Neural cell (in vitro differentiated cells): Measurements from ENCODE around the gene MAP1LC3B. TPM values are rescaled to one million over a fixed set of nuclear protein-coding genes. Genes with fewer than 3 reads are reported as not detected.
A peak's percentile ranks its signal among the peaks of the same experiment; 100 is the strongest.

Experiments
- H2AFZ ChIP-seq: fragments of 200-600, 300-800 bp; sonication (generic), shearing (Covaris generic); 2 replicates; pipeline ENCODE4 v1.6.0; 2014; ENCODE audit warnings: low read depth, mild to moderate bottlenecking, antibody characterized with exemption, low read length, moderate library complexity
- H3F3A ChIP-seq: fragments of 200-600 bp; shearing (Covaris generic); 2 replicates; pipeline ENCODE4 v1.6.1; 2016; ENCODE audit warnings: mild to moderate bottlenecking, moderate library complexity, mixed read lengths, antibody characterized with exemption, low read length; ENCODE audit not compliant: insufficient read depth, poor library complexity, severe bottlenecking
- H3K27ac ChIP-seq: fragments of 200-600, 300-800 bp; sonication (generic), shearing (Covaris generic); 2 replicates; pipeline ENCODE4 v1.5.1; 2014; ENCODE audit warnings: mild to moderate bottlenecking, low read length, moderate library complexity
- H3K27me3 ChIP-seq: fragments of 300-800, 200-600 bp; sonication (generic), shearing (Covaris generic); 2 replicates; pipeline ENCODE4 v1.6.0; 2014; ENCODE audit warnings: mild to moderate bottlenecking, low read depth, low read length, moderate library complexity; ENCODE audit not compliant: insufficient read depth
- H3K36me3 ChIP-seq: fragments of 300-800, 200-600 bp; sonication (generic), shearing (Covaris generic); 2 replicates; pipeline ENCODE4 v1.5.1; 2014; ENCODE audit warnings: mild to moderate bottlenecking, antibody characterized with exemption, low read length, moderate library complexity; ENCODE audit not compliant: insufficient read depth
- H3K4me2 ChIP-seq: fragments of 300-800, 200-600 bp; sonication (generic), shearing (Covaris generic); 2 replicates; pipeline ENCODE4 v1.6.0; 2014; ENCODE audit warnings: mild to moderate bottlenecking, low read length
- H3K4me3 ChIP-seq: fragments of 300-800, 200-600 bp; sonication (generic), shearing (Covaris generic); 2 replicates; pipeline ENCODE4 v1.5.1; 2014; ENCODE audit warnings: mild to moderate bottlenecking, low read length, moderate library complexity
- H3K79me2 ChIP-seq: fragments of 200-600 bp; shearing (Covaris generic); replicated peaks from 2 replicates; pipeline ENCODE4 v1.6.0; 2014; ENCODE audit warnings: mild to moderate bottlenecking, low read length, moderate library complexity; ENCODE audit not compliant: insufficient read depth
- H3K9ac ChIP-seq: fragments of 300-800, 200-600 bp; sonication (generic), shearing (Covaris generic); 2 replicates; pipeline ENCODE4 v1.6.1; 2016; ENCODE audit warnings: mild to moderate bottlenecking, low read length, mixed read lengths
- H3K9me2 ChIP-seq: fragments of 200-600 bp; shearing (Covaris generic); 2 replicates; pipeline ENCODE4 v1.6.1; 2016; ENCODE audit warnings: mild to moderate bottlenecking, low read length, mixed read lengths; ENCODE audit not compliant: insufficient read depth
- H3K9me3 ChIP-seq: fragments of 200-600, 300-800 bp; sonication (generic), shearing (Covaris generic); 2 replicates; pipeline ENCODE4 v1.6.1; 2016; ENCODE audit warnings: mild to moderate bottlenecking, mixed run types, low read length, moderate library complexity, mixed read lengths
- H4K20me1 ChIP-seq: fragments of 200-600 bp; shearing (Covaris generic); 2 replicates; pipeline ENCODE4 v1.6.1; 2016; ENCODE audit warnings: mild to moderate bottlenecking, mixed run types; ENCODE audit not compliant: insufficient read depth
- EP300 ChIP-seq: fragments of 450-650 bp; conservative IDR thresholded peaks from 2 replicates; pipeline ENCODE4 v1.6.1; 2014; ENCODE audit warnings: antibody characterized with exemption, mild to moderate bottlenecking, moderate library complexity; ENCODE audit not compliant: poor library complexity, severe bottlenecking
- EZH2 ChIP-seq: fragments of 200-600, 300-800 bp; shearing (Covaris generic), sonication (generic); IDR thresholded peaks from 2 replicates; pipeline ENCODE4 v1.6.1; 2014; ENCODE audit warnings: antibody characterized with exemption, low read length, borderline replicate concordance, mild to moderate bottlenecking; ENCODE audit not compliant: insufficient read depth, poor library complexity, severe bottlenecking
- MXI1 ChIP-seq: fragments of 450-650 bp; conservative IDR thresholded peaks from 2 replicates; pipeline ENCODE4 v1.6.1; 2014; ENCODE audit warnings: antibody characterized with exemption, mild to moderate bottlenecking; ENCODE audit not compliant: poor library complexity, severe bottlenecking
- POLR2AphosphoS5 ChIP-seq: IDR thresholded peaks from 2 replicates; pipeline ENCODE4 v1.6.1; 2012
- RAD21 ChIP-seq: fragments of 450-650 bp; conservative IDR thresholded peaks from 2 replicates; pipeline ENCODE4 v1.6.1; 2014; ENCODE audit warnings: antibody characterized with exemption, mild to moderate bottlenecking, moderate library complexity
- REST ChIP-seq: IDR thresholded peaks from 2 replicates; pipeline ENCODE4 v1.6.1; 2012; ENCODE audit warnings: borderline replicate concordance
- SMC3 ChIP-seq: fragments of 450-650 bp; conservative IDR thresholded peaks from 2 replicates; pipeline ENCODE4 v1.6.1; 2014; ENCODE audit warnings: antibody characterized with exemption, mild to moderate bottlenecking, moderate library complexity; ENCODE audit not compliant: poor library complexity
- TAF1 ChIP-seq: IDR thresholded peaks from 2 replicates; pipeline ENCODE4 v1.6.1; 2012; ENCODE audit warnings: low read depth
- polyA plus RNA-seq: library from polyadenylated mRNA; depleted of rRNA; stranded (reverse); fragments of >200 nt; gene quantifications from 2 replicates; pipeline ENCODE4 v1.2.3, GENCODE V29; 2014
- TF ChIP-seq, protein P1 (sequence below): fragments of 450-650 bp; IDR thresholded peaks from 2 replicates; pipeline ENCODE4 v1.5.1; 2014; ENCODE audit warnings: antibody characterized with exemption, mild to moderate bottlenecking, moderate library complexity; ENCODE audit not compliant: poor library complexity, severe bottlenecking

Gene MAP1LC3B
- polyA plus RNA-seq, 1 donor from 2014 or later = 73.1 TPM

GRCh38 chr16:87392821-87393679 lies 914 bp downstream of the MAP1LC3B start:
- H3K9me2 ChIP-seq = no peaks in the 10 kb centered on the region
- H3F3A ChIP-seq = peaks cover 3% of the 10 kb centered on the region
- peak overlapping the region; percentile 65 for H3K27ac ChIP-seq
- H2AFZ ChIP-seq = peak overlapping the region; percentile 1
- peaks cover 39% of the 10 kb centered on the region for H3K79me2 ChIP-seq
- peak overlapping the region; percentile 79 for H3K9ac ChIP-seq
- TF ChIP-seq REST = no peak
- TF ChIP-seq RAD21 = peak; percentile 78
- TF ChIP-seq EP300 = no peak
- TF ChIP-seq EZH2 = no peak
- no peak for TF ChIP-seq POLR2AphosphoS5
- TF ChIP-seq, protein P1, sequence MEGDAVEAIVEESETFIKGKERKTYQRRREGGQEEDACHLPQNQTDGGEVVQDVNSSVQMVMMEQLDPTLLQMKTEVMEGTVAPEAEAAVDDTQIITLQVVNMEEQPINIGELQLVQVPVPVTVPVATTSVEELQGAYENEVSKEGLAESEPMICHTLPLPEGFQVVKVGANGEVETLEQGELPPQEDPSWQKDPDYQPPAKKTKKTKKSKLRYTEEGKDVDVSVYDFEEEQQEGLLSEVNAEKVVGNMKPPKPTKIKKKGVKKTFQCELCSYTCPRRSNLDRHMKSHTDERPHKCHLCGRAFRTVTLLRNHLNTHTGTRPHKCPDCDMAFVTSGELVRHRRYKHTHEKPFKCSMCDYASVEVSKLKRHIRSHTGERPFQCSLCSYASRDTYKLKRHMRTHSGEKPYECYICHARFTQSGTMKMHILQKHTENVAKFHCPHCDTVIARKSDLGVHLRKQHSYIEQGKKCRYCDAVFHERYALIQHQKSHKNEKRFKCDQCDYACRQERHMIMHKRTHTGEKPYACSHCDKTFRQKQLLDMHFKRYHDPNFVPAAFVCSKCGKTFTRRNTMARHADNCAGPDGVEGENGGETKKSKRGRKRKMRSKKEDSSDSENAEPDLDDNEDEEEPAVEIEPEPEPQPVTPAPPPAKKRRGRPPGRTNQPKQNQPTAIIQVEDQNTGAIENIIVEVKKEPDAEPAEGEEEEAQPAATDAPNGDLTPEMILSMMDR = peak; percentile 72
- no peak for TF ChIP-seq TAF1
- TF ChIP-seq MXI1 = peak; percentile 72
- TF ChIP-seq SMC3 = peak; percentile 68
- H3K9me3 ChIP-seq = no peaks in the 10 kb centered on the region
- H3K27me3 ChIP-seq = no peaks in the 10 kb centered on the region
- H3K4me2 ChIP-seq = peak overlapping the region; percentile 72
- peak overlapping the region; percentile 93 for H3K4me3 ChIP-seq
- peaks cover 5% of the 10 kb centered on the region for H4K20me1 ChIP-seq
- no peaks in the 10 kb centered on the region for H3K36me3 ChIP-seq

- H2AFZ ChIP-seq = no peak overlapping the region
- H3K9me3 ChIP-seq = no peaks in the 10 kb centered on the region
- no peaks in the 10 kb centered on the region for H3K27me3 ChIP-seq
- H3K27ac ChIP-seq = no peak overlapping the region
- no peak for TF ChIP-seq SMC3
- no peak for TF ChIP-seq EZH2
- TF ChIP-seq REST = no peak
- TF ChIP-seq POLR2AphosphoS5 = no peak
- TF ChIP-seq, protein P1 = no peak
- no peak for TF ChIP-seq MXI1
- no peak for TF ChIP-seq EP300
- TF ChIP-seq TAF1 = no peak
- TF ChIP-seq RAD21 = no peak
- H3K9ac ChIP-seq = peak overlapping the region; percentile 79
- H3K4me3 ChIP-seq = peak overlapping the region; percentile 93
- H3K79me2 ChIP-seq = peaks cover 39% of the 10 kb centered on the region
- H3K9me2 ChIP-seq = no peaks in the 10 kb centered on the region
- peaks cover 3% of the 10 kb centered on the region for H3F3A ChIP-seq
- H3K4me2 ChIP-seq = peak overlapping the region; percentile 72
- no peaks in the 10 kb centered on the region for H3K36me3 ChIP-seq
- H4K20me1 ChIP-seq = peaks cover 5% of the 10 kb centered on the region
Observed at GRCh38 chr16:87393680-87394055, 1.5 kb downstream of the MAP1LC3B start.
